Measurements from ENCODE around the gene SLC49A4.

SLC49A4 gene

DNA sequence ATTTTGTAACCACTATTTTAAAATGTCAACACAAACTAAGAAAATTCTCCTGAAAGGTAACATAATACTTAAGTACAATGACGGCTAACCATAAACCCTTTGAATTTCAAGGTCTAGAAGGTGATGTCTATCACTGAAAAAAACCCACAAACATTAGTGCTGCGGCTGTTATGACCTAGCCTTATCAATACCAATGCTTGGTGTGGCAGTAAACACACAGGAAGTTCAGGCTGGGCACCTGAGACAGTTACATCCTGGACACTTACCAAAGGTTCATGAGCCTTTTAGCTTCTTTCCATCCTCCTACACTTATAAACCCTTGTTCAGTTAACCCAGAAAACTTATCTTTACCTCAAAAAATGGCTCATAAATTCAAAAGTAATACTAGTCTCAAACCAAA is 7.0 kb upstream of the SLC49A4 start:
- no peak for DNase-seq

DNA sequence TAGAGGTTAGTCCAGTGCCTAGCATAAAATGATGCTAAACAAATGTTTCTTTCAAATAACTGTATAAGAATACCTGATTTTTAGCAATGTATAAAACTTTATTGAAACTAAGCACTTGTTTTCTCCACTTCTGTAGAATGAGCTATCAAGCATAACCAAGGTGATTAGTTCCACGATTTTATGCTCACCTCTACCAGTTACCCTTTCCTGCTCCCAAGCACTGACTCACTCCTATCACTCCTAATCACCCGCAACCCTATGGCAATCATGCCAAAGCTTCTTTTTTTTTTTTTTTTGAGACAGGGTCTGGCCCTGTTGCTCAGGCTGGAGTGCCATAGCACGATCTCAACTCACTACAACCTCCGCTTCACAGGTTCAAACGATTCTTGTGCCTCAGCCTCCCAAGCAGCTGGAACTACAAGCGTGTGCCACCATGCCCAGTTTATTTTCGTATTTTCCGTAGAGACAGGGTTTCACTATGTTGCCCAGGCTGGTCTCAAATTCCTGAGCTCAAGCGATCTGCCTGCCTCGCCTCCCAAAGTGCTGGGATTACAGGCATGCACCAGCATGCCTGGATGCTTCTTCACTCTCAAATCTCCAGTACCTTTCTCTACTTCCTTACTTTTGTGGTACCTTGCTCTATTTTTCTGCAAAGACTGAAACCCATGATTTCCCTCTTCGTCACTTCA is 5.1 kb upstream of the SLC49A4 start:
- DNase-seq: no peak

DNA sequence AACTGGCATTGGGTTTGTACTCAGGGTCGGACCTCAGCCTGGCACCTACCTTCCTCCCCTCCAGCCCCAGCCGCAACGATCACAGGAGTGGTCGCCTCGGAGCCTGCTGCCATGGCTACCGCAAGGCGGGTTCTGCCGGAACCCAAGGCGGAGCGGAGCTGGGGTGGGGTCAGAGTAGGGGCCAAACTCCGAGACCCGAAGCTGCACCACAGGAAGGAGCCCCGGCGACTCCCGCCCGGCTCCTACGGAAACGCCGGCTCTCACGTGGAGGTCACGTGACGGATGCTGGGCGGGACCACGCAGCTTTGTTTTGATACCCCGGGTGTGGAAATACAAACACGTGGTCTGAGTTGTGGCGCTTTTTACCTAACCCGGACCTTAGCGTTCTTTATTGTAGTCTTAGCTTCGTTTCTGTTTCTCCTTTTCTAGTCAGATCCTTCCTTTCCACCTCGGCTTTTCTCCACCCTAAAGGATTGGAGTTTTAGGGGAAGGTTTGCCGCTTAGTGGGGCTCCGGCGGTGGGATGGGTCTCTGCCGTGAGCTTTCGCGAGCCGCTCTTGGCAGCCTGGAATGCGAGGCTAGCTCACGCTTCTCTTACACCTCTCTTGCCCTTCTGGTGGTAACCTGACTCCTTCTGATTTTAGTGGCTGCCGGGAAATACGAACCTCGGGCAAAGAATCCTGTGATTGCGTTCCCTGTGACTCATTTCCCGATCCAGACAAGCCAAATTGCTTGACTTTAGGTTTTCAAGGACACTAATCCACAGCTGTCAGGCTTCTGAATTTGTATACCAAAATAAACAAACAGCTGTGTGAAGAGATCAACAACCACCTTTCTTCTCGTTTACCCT is 1.1 kb upstream of the SLC49A4 start, which contains the start of gene HSPBAP1:
Gene HSPBAP1, minus strand, starts transcription at position 264 of the 849 bp plus-strand sequence. Its CDS starts 151 bp downstream, at position 113.
- DNase-seq: no peak

DNA sequence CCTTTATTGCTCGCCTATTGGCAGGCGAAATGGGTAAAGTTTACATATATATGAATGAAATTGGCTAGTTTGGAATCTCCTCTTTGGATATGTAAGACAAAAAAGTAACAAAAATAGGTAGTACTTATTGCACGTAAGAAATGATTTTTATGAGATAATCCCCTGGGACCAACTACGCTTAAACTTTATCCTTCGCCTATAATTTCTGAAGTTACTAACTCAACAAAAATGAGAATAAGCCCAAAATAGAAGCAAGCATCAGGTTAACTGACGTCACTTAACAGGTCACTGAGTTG is 438 bp upstream of the SLC49A4 start:
- DNase-seq: no peak

DNA sequence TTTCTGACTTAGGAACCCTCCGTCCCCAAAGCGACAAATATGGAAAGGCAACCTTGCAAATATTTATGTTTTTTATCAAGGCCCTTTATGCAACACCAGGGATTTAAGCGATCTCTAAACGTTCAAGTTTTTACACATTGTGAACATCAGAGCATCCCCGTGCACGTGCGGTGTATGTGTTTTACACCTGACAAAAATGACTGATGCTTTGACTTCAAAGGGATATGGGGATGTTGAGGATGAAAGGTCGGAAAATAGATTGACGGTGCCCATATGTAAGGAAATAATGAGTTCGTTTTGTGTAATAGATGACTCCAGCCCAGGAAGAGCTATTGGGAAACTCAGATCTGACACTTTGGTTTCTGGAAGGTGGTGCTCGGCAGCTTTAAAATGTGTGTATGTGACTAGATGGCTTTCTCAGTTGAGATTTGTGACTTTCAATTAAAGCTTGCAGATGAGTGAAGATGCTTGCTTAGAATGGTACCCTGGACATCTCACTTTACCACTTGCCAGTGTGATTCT is 866 bp downstream of the SLC49A4 start:
- no peak for DNase-seq

DNA sequence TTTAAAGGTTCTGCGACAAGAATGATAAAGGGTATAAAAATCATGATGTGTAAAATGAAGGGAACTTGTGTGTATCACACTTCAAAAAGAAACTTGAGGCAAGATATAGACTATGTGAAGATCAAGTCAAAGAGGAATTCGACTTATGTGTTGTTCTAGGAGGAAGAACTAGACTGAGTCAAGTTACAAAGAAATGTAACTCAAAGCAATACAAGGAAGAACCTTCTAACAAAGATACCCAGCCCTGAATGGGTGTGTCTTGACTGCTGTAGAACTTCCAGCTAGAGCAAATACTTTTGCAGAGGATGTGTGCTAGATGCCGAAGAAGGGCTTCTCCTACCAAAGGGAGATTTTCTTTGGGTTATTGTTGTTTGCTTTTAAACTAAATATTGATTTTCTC is 2.4 kb downstream of the SLC49A4 start:
- peak; percentile 29 to 31 for DNase-seq

DNA sequence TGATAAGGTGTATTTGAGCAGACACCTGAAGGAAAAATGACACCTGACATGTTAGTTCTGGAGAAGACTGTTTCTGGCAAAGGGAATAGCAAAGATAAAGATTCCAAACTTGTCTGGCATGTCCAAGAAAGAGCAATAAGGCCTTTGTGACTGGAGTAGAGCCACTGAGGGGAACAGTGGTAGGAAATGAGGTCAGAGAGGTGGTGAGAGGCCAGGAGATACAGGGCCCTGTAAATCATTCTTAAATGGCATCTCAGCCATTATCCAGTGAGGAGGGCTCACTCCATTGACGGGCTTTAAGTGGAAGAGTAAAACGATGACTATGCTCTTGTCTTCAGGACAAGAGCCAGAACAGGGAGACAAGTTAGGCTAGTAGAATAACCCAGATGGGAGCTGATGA is 4.5 kb downstream of the SLC49A4 start:
- no peak for DNase-seq

DNA sequence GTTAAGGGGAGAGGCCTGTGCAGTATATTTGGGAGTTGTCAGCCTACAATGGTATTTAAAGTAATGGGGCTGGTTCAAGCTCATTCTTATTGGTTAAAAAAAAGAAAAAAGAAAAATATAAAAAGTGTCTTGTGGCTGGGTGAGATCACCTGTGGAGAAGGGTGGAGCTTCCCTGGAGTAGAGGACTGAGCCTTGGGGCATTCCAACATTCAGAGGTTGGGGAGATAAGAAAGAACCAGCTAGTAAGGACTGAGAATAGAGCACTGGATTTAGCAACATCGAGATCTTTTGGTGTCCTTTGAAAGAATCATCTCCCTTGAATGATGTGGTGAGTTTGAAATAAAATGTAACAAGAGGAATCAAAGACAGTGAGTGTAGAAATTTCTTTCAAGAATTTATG is 5.2 kb downstream of the SLC49A4 start:
- DNase-seq: no peak

DNA sequence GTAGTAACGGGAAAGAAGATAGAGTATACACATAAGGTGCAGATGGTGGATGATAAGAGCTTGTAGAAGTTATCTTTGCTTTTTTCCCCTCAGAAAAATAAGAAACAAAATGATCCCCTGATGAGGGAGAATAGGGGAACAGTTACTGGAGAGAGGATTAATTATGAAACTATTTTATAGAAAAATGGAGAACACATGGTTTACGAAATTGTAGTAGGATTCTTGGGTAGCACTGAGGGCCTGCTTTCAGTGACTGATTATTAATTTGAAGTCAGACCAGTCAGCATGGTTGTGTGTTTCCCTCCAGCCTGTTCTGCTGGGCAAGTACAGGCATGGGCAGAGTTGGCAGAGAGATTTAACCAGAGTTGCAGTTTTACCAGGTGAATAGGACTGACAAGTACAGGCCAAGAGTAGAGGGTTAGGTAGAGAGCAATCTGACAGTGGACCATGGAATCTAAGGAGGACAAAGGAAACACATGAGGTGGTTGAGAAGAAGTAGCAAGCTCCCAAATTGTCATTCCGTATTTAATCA is 5.9 kb downstream of the SLC49A4 start:
- peak in 1 of 2 experiments; percentile 23 for DNase-seq

DNA sequence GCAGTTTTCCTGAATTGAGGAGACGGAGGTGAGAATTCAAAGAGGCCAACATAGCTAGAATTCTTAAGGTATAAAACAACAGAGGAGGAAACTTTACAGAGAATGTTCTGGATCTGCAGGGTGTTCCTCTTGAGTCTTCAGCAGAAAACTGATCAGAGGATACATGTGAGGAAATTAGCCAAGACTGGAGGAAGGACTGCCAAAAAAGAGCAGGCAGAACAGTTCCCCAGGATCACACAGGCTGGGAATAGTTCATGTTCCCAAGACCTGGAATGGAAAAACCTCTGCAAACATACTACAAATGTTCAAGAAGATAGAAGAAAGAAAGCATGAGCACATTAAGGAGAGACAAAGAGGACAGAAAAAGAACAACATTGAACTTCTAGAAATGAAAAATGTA is 7.5 kb downstream of the SLC49A4 start:
- DNase-seq: no peak

DNA sequence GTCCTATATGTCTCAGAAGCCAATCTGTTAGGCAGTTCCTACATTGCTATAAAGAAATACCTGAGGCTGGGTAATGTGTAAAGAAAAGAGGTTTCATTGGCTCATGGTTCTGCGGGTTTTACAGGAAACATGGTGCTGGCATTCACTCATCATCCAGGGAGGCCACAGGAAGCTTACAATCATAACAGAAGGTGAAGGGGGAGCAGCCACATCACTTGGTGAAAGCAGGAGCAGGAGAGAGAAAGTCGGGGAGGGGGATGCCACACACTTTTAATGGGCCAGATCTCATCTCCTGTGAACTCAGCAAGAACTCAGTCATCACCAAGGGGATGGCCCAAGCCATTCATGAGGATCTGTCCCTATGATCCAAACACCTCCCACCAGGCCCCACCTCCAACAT is 9.1 kb downstream of the SLC49A4 start:
- DNase-seq: no peak

DNA sequence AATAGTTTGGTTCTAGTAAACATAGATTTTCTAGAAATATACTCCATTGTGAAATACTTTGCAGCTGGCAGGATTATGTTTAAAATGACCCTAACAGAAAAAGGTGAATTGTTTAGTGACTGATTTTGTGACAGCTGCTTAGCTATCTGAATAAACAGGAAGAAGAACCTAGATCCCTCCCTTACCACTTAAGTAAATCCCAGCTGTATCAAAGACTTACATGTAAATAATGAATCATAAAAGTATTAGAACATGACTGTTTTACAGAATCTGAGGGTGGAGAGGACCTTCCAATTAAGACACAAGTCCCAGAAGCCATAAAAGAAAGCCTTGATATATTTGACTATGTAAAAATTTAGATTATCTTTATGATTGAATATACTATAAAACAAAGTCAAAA is 15.9 kb downstream of the SLC49A4 start:
- no peak for DNase-seq

DNA sequence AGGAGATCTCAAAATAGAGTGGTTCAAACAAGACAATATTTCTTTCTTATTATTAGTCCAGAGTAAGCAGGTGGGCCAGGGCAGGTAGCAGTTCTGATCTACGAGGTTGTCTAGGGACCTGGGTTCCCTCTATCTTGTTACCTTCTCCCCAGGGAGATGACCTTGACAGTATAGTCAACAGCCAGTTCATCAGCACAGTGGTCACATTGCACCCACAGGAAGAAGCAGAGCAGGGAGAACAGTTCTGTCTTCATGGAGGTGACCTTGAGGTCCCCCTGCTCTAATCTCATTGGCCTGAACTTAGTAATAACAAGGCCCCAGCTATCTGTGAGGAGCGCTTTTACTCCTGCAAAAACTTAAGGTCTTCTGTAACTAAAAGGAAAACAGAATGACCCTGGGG is 21.7 kb downstream of the SLC49A4 start:
- no peak for DNase-seq

DNA sequence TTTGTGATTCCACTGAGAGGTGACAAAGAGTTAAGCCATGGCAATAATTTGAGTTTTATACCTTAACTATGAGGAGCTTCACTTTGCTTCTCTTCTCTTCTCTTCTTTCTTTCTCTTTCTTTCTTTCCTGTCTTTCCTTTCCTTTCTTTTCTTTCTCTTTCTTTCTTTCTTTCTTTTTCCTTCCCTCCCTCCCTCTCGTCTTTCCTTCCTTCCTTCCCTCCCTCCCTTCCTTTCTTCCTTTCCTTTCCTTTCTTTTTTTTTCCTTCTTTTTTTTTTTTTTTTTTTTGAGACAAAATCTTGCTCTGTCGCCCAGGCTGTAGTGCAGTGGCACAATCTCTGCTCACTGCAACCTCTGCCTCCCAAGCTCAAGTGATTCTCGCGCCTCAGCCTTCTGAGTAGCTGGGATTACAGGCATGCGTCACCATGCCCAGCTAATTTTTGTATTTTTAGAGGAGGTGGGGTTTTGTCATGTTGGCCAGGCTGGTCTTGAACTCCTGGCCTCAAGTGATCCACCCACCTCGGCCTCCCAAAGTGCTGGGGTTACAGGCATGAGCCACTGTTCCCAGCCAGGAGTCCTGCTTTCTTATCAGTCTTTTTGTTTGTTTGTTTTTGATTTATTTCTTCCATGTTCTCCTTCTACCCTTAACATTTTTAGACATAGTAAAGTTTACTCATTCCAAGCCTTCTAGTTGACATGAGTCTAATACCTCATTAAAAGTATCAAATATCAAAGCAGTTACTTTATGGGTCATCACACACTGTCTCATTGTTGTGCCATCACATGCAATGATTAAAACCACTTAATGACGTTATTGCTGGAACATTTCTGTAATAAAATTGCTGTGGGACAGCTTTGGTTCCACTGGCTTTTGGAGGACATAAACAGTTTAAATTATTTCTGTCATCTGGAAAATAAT is 29.9 kb downstream of the SLC49A4 start:
- DNase-seq: no peak

DNA sequence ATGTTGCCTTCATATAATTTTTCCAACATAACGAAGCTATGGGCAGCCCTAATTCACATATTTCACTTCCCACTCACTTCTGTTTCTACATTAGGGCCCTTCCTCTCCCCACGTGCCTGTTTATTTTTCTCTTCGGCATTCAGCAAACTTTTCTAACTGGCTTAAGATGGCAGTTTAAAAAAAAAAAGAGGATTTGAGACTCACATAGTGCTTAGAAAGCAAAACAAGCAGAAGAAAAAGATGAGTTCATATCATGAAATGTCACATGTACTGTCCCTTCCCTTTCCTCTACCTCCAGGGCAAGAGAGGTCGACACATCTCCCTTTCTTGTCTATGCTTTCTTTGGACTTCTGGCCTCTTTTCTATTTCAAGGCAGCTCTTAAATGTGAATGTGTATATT is 30.6 kb downstream of the SLC49A4 start:
- no peak for DNase-seq

DNA sequence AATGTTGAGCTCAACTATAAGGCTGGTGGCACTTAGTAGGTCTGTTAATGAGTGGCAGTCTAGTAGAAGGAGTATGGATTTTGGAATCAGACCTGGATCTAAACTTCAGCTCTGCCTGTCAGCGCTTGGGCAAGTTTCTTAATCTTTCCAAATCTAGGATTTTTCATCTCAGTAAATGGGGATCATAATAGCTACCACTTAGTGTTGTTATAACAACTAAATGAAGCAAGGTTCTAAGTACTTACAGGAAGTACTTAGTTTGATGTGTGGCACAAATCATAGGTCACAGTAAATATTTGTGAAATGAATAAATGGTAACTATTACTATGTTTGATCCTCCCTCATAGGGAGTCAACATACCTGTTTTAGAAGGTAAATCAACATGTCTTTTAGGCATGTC is 31.4 kb downstream of the SLC49A4 start:
- DNase-seq: no peak

DNA sequence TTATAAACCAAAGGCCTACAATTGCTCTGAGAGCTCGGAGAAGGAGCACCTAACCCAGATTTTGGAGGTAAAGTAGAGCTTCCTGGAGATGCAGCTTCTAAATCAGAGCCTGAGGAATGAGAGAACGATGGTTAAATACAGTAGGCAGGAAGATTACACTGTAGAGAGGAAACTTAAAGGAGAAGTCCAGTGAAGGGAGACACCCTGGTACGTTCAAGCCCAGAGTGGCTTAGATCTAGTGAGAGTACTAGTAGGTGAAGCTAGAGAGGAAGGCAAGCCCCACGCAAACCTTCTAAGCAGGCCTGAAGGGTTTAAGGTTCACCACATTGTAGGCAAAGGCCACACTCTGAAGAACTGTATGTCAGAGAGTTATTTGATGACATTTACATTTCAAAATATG is 33.4 kb downstream of the SLC49A4 start:
- no peak for DNase-seq

DNA sequence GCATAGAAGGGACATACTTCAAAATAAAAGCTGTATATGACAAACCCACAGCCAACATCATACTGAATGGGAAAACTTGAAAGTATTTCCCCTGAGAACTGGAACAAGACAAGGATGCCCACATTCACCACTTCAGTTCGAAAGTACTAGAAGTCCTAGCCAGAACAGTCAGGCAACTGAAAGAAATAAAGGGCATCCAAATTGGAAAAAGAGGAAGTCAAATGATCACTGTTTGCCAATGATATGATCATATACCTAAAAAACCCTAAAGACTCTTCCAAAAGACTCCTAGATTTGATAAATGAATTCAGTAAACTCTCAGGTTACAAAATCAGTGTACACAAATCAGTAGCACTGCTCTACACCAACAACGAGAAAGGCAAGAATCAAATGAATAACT is 40.7 kb downstream of the SLC49A4 start:
- no peak for DNase-seq

DNA sequence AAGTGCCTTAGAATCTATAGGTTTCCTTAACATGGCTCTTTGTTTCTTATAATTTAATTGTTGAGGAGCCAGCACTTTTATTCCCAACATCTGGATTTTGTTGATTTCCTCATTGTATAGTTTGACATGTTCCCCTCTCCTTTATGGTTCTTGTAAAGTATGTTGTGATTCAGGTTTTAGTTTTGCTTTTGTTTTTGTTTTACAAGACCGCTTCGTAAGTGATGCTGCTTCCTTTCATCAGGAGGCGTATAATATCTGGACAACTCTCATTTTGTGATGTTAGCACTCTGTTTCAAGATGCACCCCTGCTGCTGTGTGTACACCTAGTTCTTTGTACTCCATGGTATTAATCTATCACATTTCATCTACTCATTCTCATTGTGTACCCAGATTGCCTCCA is 48.7 kb downstream of the SLC49A4 start:
- no peak for DNase-seq

DNA sequence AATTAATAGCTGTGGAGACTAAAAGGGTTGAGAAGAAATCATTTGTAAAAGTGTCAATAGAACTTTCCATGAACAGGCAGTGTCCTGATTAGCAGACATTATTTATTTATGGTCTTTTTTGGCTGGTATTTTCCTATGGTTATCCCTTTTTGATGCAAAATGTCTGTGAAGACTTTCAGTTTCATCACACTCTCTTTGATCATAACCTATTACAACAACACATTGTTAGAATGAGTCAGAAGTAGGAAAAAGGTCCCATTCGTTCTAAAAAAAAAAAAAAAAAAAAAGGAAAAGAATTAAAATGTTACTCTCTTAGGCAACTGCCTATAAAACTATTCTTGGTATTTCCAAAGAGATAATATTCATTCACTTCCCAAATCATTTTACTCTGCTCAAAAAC is 62.1 kb downstream of the SLC49A4 start:
- DNase-seq: no peak

DNA sequence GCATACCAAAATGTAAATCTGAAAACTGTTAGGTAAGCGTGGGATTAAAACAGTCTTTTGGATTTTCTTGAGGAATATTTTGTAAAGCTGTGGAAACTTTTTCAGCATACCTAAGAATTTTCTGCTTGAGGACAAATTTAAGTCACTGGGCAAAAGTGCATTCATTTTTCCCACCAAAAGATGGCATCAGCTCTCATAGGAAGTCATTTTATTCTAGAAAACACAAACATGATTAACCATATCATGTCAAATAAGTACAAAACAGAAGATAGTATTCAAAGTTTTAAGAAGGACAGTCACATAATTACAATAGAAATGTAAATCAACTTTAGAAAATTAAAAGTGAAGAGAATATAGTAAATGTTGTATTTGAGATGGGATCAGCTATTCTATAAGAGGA is 63.5 kb downstream of the SLC49A4 start:
- DNase-seq: peak in 1 of 2 experiments; percentile 26

DNA sequence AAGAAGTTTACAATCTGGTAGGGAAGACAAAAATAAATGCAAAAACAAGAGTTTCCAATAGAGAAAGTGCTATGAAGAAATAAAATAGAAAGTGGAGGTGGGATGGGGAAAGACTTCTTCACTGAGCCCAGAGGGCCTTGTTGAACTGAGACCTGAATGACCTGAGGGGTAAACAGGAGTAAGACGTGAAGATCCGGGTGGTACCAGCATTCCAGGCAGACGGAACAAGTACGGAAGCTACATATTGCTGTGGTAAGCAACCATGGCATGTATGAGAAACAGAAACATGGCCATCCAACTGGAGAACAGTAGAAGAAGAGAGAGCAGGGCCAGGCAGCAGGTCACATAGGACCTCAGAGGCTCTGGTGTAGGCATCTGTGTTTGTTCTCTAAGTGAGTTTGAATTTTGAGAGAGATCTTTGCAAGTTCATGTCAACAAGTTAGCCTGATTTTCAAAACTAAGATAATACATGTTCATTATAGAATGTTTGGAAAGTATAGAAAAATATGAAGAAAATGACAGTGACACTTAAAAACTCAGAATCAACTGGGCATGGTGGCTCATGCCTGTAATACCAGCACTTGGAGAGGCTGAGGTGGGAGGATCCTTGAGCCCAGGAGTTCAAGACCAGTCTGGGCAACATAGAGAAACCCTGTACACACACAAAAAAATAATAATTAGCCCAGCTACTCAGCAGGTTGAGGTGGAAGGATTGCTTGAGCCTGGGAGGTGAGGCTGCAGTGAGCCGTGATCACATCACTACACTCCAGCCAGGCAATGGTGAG is 64.3 kb downstream of the SLC49A4 start:
- no peak for DNase-seq

Data from AML-193 (cell line).